GM18867 (cell line): ENCODE data around the gene GPR68.
"Not testable (repeated sequence)": the region's sequence is repeated elsewhere in the genome, so short reads cannot be mapped to it uniquely, and the experiment has no call there.

ENCODE experiments used
- ATAC-seq: cut with Tn5 transposase; IDR thresholded peaks from one replicate; pipeline ENCODE4 v1.9.1; 2021; ENCODE audit warnings: mild to moderate bottlenecking, moderate library complexity; ENCODE audit not compliant: unreplicated experiment

GPR68 gene

DNA sequence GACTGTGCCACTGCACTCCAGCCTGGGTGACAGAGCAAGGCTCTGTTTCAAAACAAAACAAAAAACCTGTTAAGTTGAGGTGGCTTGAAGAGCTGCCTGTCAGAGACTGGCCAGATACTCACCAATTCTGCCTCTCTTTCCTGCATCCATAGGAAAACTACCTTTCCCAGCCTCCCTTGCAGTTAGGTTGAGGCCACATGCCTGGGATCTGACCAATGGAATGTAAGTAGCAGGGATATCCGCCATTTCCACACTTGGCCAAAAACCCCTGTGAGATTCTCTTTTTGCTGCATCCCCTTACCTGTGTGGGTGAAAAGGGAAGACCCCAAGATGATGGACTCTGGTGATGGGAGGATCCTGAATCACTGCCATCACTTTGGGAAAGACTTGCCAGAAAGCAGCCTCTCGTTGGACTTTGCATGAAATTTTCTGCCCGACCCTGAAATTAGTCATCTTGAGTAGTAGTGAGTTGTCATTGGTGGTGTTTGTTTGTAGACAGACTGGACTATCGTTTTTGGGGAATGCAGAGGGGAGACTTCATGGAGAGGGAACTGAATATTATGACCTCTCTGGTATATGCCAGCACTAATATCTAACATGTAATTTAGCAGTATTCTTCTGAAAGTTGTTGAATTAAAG, 14.0 kb downstream of the GPR68 start:
- no peak for ATAC-seq

- ATAC-seq = peak; percentile 74
Measured at GRCh38 chr14:91229743-91230200, 14.7 kb downstream of the GPR68 start.

GRCh38 chr14:91229005-91229382, 15.5 kb downstream of the GPR68 start:
- ATAC-seq = no peak

DNA sequence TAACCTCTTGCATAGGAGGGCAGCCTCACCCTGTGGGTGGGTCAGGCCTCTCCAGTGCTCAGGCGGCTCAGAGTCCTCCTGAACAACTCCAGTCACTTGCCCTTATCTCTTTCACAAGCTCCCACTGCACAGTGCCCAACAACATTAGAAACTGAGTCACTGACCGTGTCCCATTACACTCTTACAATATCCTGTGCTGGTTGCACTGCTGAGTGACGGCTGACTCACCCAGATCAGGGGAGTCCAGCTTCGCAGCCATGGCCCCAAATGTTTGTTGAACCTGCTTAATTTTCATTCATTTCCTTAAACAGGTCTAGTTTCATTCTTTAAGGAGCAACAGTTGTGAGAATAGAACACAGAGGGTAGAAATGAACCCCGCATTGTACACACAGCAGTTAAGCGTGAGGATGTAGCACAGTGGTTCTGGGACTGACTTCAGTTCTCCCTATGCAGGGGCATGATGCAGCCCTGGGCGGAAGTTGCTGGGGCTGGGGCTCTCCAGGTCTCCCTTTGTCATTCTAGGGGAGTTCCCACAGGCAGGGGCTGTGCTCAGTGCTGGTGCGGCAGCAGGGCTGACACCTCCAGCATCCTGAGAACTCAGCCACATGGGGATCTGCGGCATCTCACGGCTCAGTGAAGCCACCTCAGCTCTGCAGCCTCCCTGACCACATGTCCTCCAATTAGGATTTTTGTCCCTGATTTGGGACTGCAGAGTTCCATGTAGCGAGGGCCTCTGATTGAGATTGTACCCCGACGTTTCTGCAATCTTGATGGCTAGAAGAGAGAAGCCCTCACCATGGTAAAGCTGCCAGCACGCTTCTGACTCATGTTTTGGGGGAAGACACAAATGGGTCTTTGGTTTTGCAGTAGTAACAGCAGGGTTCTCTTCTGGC, 16.1 kb downstream of the GPR68 start:
- peak; percentile 72 for ATAC-seq

DNA sequence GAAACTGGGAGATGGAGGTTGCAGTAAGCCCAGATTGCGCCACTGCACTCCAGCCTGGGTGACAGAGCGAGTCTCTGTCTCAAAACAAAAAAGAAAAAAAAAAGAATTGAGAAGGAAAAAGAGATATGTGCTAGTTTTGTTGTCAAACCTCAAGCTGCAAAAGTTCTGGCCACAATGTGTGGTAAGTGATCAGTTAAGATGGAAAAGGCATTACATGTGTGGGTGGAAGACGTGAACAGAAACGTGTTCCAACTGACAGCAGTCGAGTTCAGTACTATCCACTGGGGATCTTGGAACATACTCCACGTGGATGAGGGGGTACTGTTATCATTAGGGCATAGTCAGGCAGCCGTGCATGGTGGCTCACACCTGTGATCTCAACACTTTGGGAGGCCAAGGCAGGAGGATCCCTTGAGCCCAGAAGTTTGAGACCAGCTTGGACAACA, 17.3 kb downstream of the GPR68 start:
- ATAC-seq = no peak

GRCh38 chr14:91226360-91226759, 18.1 kb downstream of the GPR68 start:
- not testable (repeated sequence) for ATAC-seq

GRCh38 chr14:91225025-91225424, 19.5 kb downstream of the GPR68 start:
- no peak for ATAC-seq

GRCh38 chr14:91223028-91223783, 21.3 kb downstream of the GPR68 start:
- no peak for ATAC-seq

DNA sequence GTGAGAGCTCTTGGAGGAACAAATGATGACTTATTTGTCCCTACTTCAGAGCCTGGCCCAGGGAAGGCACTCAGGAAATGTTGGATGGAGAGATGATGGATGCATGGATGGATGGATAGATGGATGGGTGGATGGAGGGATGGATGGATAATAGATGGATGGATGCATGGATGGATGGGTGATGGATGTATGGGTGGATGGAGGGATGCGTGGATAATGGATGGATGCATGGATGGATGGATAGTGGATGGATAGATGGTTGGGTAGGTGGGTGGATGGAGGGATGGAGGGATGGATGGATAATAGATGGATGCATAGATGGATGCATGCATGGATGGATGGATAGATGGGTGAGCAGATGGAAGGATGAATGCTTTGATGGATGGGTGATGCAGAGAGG, 23.2 kb downstream of the GPR68 start:
- no peak for ATAC-seq

DNA sequence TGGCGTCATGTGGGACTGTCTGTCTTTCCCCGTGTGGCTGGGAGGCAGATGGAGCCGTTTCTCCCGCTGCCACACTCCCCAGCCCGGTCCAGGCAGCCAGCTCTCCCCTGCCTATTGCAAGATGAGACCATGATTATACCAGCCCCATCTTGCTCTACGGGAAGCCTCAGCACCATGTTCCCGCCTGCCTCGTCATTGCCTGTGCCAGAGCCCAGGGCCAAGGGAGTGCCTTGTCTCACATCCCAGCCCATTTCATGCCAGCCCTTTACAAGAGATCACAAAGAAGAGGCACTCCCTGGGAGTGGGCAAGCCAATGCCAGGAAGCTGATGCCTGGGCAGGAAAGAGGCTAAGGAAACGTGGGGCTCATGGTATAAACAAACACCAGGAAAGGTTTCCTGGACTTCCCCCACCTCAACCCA, 23.9 kb downstream of the GPR68 start:
- no peak for ATAC-seq

- ATAC-seq = no peak
Measured at GRCh38 chr14:91219517-91220389, 24.8 kb downstream of the GPR68 start.

- no peak for ATAC-seq
Measured at GRCh38 chr14:91218014-91218413, 26.5 kb downstream of the GPR68 start.

DNA sequence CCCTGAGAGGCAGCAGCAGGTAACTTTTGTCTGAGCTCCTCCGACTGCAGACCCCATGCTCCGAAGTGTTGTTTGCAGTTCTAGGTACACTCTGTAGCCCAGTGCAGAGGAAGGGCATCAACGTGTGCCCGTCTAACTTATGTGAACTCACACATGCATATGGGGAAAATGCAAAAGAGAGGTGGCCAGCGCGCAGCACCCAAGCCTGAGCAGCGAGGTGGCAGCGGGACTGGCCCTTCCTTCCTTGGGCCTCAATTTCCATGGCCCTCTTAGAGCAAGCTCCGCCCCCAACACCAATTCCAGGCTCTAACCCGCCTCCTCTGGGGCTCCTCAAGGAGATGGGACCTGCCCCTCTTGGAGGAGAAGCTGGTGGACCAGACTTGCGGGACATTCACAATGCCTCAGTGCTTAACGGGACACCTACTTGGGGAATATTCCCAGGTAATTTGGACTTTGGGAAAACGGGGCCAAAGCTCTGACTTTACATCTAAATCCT, 27.7 kb downstream of the GPR68 start:
- no peak for ATAC-seq

DNA sequence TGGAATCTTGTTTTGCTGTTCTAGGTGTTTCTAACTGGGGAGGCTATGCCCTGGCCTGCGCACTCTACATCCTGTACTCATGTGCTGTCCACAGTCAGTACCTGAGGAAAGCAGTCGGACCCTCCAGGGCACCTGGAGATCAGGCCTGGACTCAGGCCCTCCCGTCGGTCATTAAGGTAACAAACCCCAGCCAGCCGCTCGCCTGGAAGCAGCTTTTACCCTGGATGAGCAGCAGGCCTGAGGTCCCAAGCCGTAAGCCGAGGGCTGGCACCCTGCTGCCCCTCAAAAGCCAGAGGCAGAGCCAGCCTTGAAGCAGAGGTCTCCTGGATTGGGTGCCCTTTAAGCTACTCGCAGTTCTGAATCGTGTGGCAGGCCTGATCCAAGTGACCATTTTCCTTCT, 29.1 kb downstream of the GPR68 start:
- ATAC-seq = no peak

DNA sequence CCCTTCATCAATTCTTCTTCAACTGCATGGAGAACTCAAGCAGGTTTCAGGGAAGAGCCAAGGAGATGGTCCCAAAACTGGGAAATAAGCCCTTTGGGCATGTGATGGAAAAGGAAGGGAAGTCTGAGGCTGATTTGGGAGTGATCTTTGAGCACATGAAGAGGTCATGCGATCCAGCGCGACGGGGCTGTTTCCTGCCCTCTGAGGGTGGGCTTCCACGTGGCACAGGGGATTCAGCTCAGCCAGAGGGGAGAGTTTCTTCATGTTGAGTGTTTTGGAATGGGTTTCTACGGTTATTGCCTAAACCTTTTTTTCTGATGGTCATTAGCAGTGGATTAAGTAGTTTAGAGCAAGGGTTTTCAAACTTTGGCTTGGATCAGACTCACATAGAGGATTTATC, 30.2 kb downstream of the GPR68 start:
- no peak for ATAC-seq

- ATAC-seq = no peak
Measured at GRCh38 chr14:91211017-91211416, 33.5 kb downstream of the GPR68 start.

- ATAC-seq = no peak
Measured at GRCh38 chr14:91207008-91207407, 37.5 kb downstream of the GPR68 start.

GRCh38 chr14:91205459-91205858, 39.0 kb downstream of the GPR68 start:
- no peak for ATAC-seq

DNA sequence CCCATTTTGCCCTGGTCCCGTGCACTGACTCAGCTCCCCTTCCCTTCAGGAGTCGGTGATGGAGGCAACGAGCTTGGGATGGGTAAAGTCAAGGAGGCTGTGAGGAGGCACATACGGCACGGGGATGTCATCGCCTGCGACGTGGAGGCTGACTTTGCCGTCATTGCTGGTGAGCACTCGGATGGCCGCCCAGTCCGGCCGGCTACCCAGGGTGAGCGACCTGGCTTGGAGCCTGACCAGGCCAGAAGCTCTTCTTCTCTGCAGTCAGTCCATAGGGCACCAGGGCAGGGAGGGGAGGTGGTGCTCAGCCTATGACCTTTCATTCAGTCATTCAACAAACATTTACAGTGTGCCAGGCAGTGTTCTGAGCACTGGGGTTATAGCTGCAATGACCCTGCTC, 39.8 kb downstream of the GPR68 start:
- ATAC-seq = no peak

- ATAC-seq = no peak
Measured at GRCh38 chr14:91202234-91202974, 42.1 kb downstream of the GPR68 start.
